NCI-H1417 treated with DMSO at 0.1 percent for 48 hours (cell line): ENCODE data around the gene RFPL1.

Source experiments
- DNase-seq: peaks from one replicate; lab custom pipeline; 2025; lab: John Stamatoyannopoulos, UW

The RFPL1 gene

GRCh38 chr22:29443452-29443851 lies 5.1 kb downstream of the RFPL1 start:
- no peak for DNase-seq

- no peak for DNase-seq
Observed at GRCh38 chr22:29443861-29444792, 5.7 kb downstream of the RFPL1 start.

- no peak for DNase-seq
Observed at GRCh38 chr22:29445508-29445907, 7.1 kb downstream of the RFPL1 start.

- no peak for DNase-seq
Observed at GRCh38 chr22:29447906-29448305, 9.5 kb downstream of the RFPL1 start.

GRCh38 chr22:29449296-29449875 lies 11.0 kb downstream of the RFPL1 start:
- DNase-seq = no peak

GRCh38 chr22:29450222-29450621 lies 11.8 kb downstream of the RFPL1 start:
- no peak for DNase-seq

- no peak for DNase-seq
Observed at GRCh38 chr22:29451863-29452262, 13.5 kb downstream of the RFPL1 start.

GRCh38 chr22:29454276-29454675 lies 15.9 kb downstream of the RFPL1 start:
- DNase-seq = no peak

- no peak for DNase-seq
Observed at GRCh38 chr22:29456211-29456671, 17.9 kb downstream of the RFPL1 start.

- no peak for DNase-seq
Observed at GRCh38 chr22:29457730-29458129, 19.3 kb downstream of the RFPL1 start.

GRCh38 chr22:29458551-29458950 lies 20.2 kb downstream of the RFPL1 start:
- no peak for DNase-seq

- no peak for DNase-seq
Observed at GRCh38 chr22:29459773-29460172, 21.4 kb downstream of the RFPL1 start.

- DNase-seq = no peak
Observed at GRCh38 chr22:29461263-29461662, 22.9 kb downstream of the RFPL1 start.

- DNase-seq = no peak
Observed at GRCh38 chr22:29463629-29464028, 25.2 kb downstream of the RFPL1 start.

GRCh38 chr22:29464581-29464980 lies 26.2 kb downstream of the RFPL1 start:
- no peak for DNase-seq

- DNase-seq = no peak
Observed at GRCh38 chr22:29469755-29470154, 31.4 kb downstream of the RFPL1 start.

GRCh38 chr22:29470159-29470855 lies 31.9 kb downstream of the RFPL1 start:
- DNase-seq = no peak

GRCh38 chr22:29473001-29473400 lies 34.6 kb downstream of the RFPL1 start:
- DNase-seq = no peak

GRCh38 chr22:29475550-29475949 lies 37.2 kb downstream of the RFPL1 start:
- no peak for DNase-seq

- no peak for DNase-seq
Observed at GRCh38 chr22:29476116-29476515, 37.7 kb downstream of the RFPL1 start.

- DNase-seq = no peak
Observed at GRCh38 chr22:29477723-29478318, 39.4 kb downstream of the RFPL1 start.
